H1 (cell line): Measurements from ENCODE around the gene CUL4A. TPM values are rescaled to one million over a fixed set of nuclear protein-coding genes. Genes with fewer than 3 reads are reported as not detected.
"Not testable (repeated sequence)": the region's sequence is repeated elsewhere in the genome, so short reads cannot be mapped to it uniquely, and the experiment has no call there.

Experiments used
- CTCF ChIA-PET: fragments of 300-600 bp; sonication (Branson Sonifier 250); formaldehyde crosslinking; loops from one replicate; lab custom pipeline; 2021; ENCODE audit not compliant: partially characterized antibody; lab: Charles Lee
- POLR2A ChIA-PET: fragments of 300-600 bp; sonication (Branson Sonifier 250); formaldehyde crosslinking; loops from one replicate; lab custom pipeline; 2021; ENCODE audit warnings: inconsistent platforms; ENCODE audit not compliant: partially characterized antibody; lab: Charles Lee
- DNase-seq, 2 experiments: peaks; one replicate each; pipeline versions ENCODE4 v3.0.0 to v3.0.0-alpha.2; 2010 to 2022; ENCODE audit warnings: low spot score in 2 of 2, low read depth in 1 of 2, mixed read lengths in 1 of 2
- FAIRE-seq: peaks from 2 replicates; lab custom pipeline; 2011; peaks lifted over from hg19 to GRCh38; lab: Jason Lieb, UNC
- H2AFZ ChIP-seq: 2 replicates; pipeline ENCODE4 v1.8.1; 2012; ENCODE audit warnings: low read length, inconsistent platforms
- H2AK5ac ChIP-seq: 2 replicates; pipeline ENCODE4 v1.6.1; 2013; ENCODE audit warnings: low read depth, low read length
- H2BK120ac ChIP-seq: replicated peaks from 2 replicates; pipeline ENCODE3; 2013; ENCODE audit warnings: low read depth, low read length, inconsistent platforms
- H2BK12ac ChIP-seq: 2 replicates; pipeline ENCODE4 v1.6.1; 2013; ENCODE audit warnings: low read depth, low read length
- H2BK15ac ChIP-seq: 2 replicates; pipeline ENCODE4 v1.6.1; 2013; ENCODE audit warnings: low read length
- H2BK20ac ChIP-seq: 2 replicates; pipeline ENCODE4 v1.6.1; 2013; ENCODE audit warnings: low read length
- H2BK5ac ChIP-seq: 2 replicates; pipeline ENCODE4 v1.6.1; 2013; ENCODE audit warnings: low read depth, low read length
- H3K14ac ChIP-seq: 2 replicates; pipeline ENCODE4 v1.6.1; 2013; ENCODE audit warnings: inconsistent platforms; ENCODE audit not compliant: insufficient read length
- H3K18ac ChIP-seq: 2 replicates; pipeline ENCODE4 v1.6.1; 2013; ENCODE audit warnings: low read length; ENCODE audit errors: extremely low read depth
- H3K23ac ChIP-seq: 2 replicates; pipeline ENCODE4 v1.6.1; 2013; ENCODE audit warnings: inconsistent platforms; ENCODE audit not compliant: insufficient read length
- H3K23me2 ChIP-seq: 2 replicates; pipeline ENCODE4 v1.6.1; 2013; ENCODE audit warnings: low read depth, low read length
- H3K27ac ChIP-seq: 2 replicates; pipeline ENCODE4 v1.6.1; 2011; ENCODE audit warnings: low read depth, low read length, inconsistent platforms
- H3K27me3 ChIP-seq, 4 experiments: replicated peaks in 1 of 4; 1 replicate in 1 of 4; 2 replicates in 3 of 4; pipeline versions ENCODE4 v1.6.1 to v1.8.1; 2011 to 2013; ENCODE audit warnings: low read length in 3 of 4, mild to moderate bottlenecking in 3 of 4, inconsistent platforms in 2 of 4, mixed read lengths in 2 of 4, moderate library complexity in 1 of 4; ENCODE audit not compliant: control insufficient read depth in 3 of 4, insufficient read depth in 3 of 4; ENCODE audit errors: extremely low read depth in 1 of 4
- H3K36me3 ChIP-seq, 4 experiments: 2 replicates each; pipeline versions ENCODE4 v1.6.1 to v1.8.1; 2011 to 2013; ENCODE audit warnings: mild to moderate bottlenecking in 4 of 4, low read length in 3 of 4, moderate library complexity in 2 of 4, control low read depth in 1 of 4, inconsistent platforms in 1 of 4; ENCODE audit not compliant: insufficient read depth in 4 of 4, control insufficient read depth in 2 of 4
- H3K4ac ChIP-seq: replicated peaks from 2 replicates; pipeline ENCODE3; 2013; ENCODE audit warnings: low read length, low read depth, mixed read lengths, inconsistent platforms; ENCODE audit not compliant: insufficient read length
- H3K4me1 ChIP-seq, 4 experiments: replicated peaks in 1 of 4; 1 replicate in 1 of 4; 2 replicates in 3 of 4; pipeline versions ENCODE4 v1.6.1 to v1.8.1; 2011 to 2013; ENCODE audit warnings: low read length in 3 of 4, inconsistent platforms in 2 of 4, mixed read lengths in 1 of 4; ENCODE audit not compliant: insufficient read depth in 4 of 4, control insufficient read depth in 3 of 4
- H3K4me2 ChIP-seq, 2 experiments: 2 replicates each; pipeline versions ENCODE4 v1.6.1 to v1.8.1; 2011 to 2013; ENCODE audit warnings: low read depth in 2 of 2, low read length in 2 of 2, control low read depth in 1 of 2, inconsistent platforms in 1 of 2, mild to moderate bottlenecking in 1 of 2; ENCODE audit not compliant: insufficient read depth in 1 of 2
- H3K4me3 ChIP-seq, 4 experiments: fragments of 200-600, 300-600 bp in 1 of 4; sonication (generic), shearing (Covaris generic), sonication (Bioruptor Twin) in 1 of 4; 2 replicates each; pipeline versions ENCODE4 v1.5.1 to v1.8.1; 2011 to 2016; ENCODE audit warnings: low read length in 4 of 4, low read depth in 3 of 4, control low read depth in 2 of 4, inconsistent platforms in 2 of 4, mild to moderate bottlenecking in 2 of 4, mixed read lengths in 1 of 4, moderate library complexity in 1 of 4; ENCODE audit not compliant: insufficient read depth in 2 of 4; ENCODE audit errors: extremely low read depth in 1 of 4
- H3K56ac ChIP-seq: replicated peaks from 2 replicates; pipeline ENCODE3; 2013; ENCODE audit warnings: low read depth, mild to moderate bottlenecking, mixed read lengths, low read length, inconsistent platforms; ENCODE audit not compliant: insufficient read length
- H3K79me1 ChIP-seq: 2 replicates; pipeline ENCODE4 v1.6.1; 2013; ENCODE audit warnings: low read depth, low read length, control low read depth
- H3K79me2 ChIP-seq, 2 experiments: 2 replicates each; pipeline versions ENCODE4 v1.6.1 to v1.8.1; 2012 to 2013; ENCODE audit warnings: low read length in 2 of 2, mild to moderate bottlenecking in 2 of 2, inconsistent platforms in 1 of 2; ENCODE audit not compliant: insufficient read depth in 2 of 2, control insufficient read depth in 1 of 2
- H3K9ac ChIP-seq, 4 experiments: replicated peaks in 1 of 4; 1 replicate in 1 of 4; 2 replicates in 3 of 4; pipeline versions ENCODE4 v1.6.1 to v1.8.1; 2011 to 2013; ENCODE audit warnings: low read depth in 3 of 4, low read length in 3 of 4, control low read depth in 2 of 4, mild to moderate bottlenecking in 2 of 4, moderate library complexity in 2 of 4, inconsistent platforms in 1 of 4; ENCODE audit errors: extremely low read depth in 1 of 4
- H3K9me3 ChIP-seq, 2 experiments: 2 replicates each; pipeline versions ENCODE4 v1.6.1 to v1.8.1; 2012 to 2013; ENCODE audit warnings: mild to moderate bottlenecking in 2 of 2, moderate library complexity in 2 of 2, control low read depth in 1 of 2, inconsistent platforms in 1 of 2, low read depth in 1 of 2, low read length in 1 of 2, mixed read lengths in 1 of 2; ENCODE audit not compliant: insufficient read depth in 2 of 2
- H4K20me1 ChIP-seq, 2 experiments: replicated peaks in 1 of 2; 2 replicates each; pipeline versions ENCODE3 to v1.8.1; 2011 to 2013; ENCODE audit warnings: inconsistent platforms in 2 of 2, low read length in 2 of 2, mild to moderate bottlenecking in 1 of 2; ENCODE audit not compliant: insufficient read depth in 2 of 2, control insufficient read depth in 1 of 2
- H4K5ac ChIP-seq: 2 replicates; pipeline ENCODE4 v1.6.1; 2013; ENCODE audit warnings: low read length, low read depth, mixed read lengths, inconsistent platforms; ENCODE audit not compliant: insufficient read length
- H4K8ac ChIP-seq: 2 replicates; pipeline ENCODE4 v1.8.0; 2013; ENCODE audit warnings: mild to moderate bottlenecking, moderate library complexity, low read length, inconsistent platforms; ENCODE audit not compliant: insufficient read depth; ENCODE audit errors: extremely low read depth
- H4K91ac ChIP-seq: replicated peaks from 2 replicates; pipeline ENCODE3; 2013; ENCODE audit warnings: low read length, mixed read lengths, inconsistent platforms; ENCODE audit not compliant: insufficient read length
- WGBS, 2 experiments: shearing (Covaris generic) in 1 of 2; methylation state at CpG; one replicate each; pipeline versions ENCODE4 v1.1.6 to v1.1.7; 2013 to 2015; ENCODE audit warnings: low lambda C conversion rate in 2 of 2, mixed read lengths in 2 of 2, inconsistent platforms in 1 of 2, low coverage in 1 of 2, missing lambda C conversion rate in 1 of 2; ENCODE audit not compliant: insufficient replicate concordance in 2 of 2, insufficient coverage in 1 of 2, insufficient read length in 1 of 2; ENCODE audit errors: extremely low coverage in 1 of 2, missing lambda C conversion rate in 1 of 2; 5-methylcytosine and 5-hydroxymethylcytosine counted together
- polyA plus RNA-seq, 7 experiments: library from polyadenylated mRNA; depleted of rRNA in 3 of 7; stranded (reverse) in 5 of 7; unstranded in 2 of 7; fragments of >200 nt in 5 of 7; fragments of 200-250 nt in 2 of 7; gene quantifications; 1 replicate in 5 of 7; 2 replicates in 1 of 7; 4 replicates in 1 of 7; pipeline versions ENCODE4 v1.2.1 to v1.2.3, GENCODE V29; 2011 to 2013; ENCODE audit warnings: missing spikeins in 2 of 7, mixed read lengths in 2 of 7
- total RNA-seq: library from RNA; stranded (reverse); fragmentation: NEBNext Ultra II Directional; extraction: Animal tissue kit (Norgen Biotek cat#: 25700); gene quantifications from 2 replicates; pipeline ENCODE4 v1.2.1, GENCODE V29; 2021

The CUL4A gene
- total and polyA plus RNA-seq, 2 of the 8 experiments (the other 6 are each of a cell fraction or from before 2014, with no cell fraction given), result 54.7 to 101 TPM

- FAIRE-seq, H3K4me2 ChIP-seq, H2BK20ac ChIP-seq, H3K79me2 ChIP-seq, H3K27ac ChIP-seq, H3K36me3 ChIP-seq, H4K20me1 ChIP-seq, H4K91ac ChIP-seq, H2BK120ac ChIP-seq, H2BK5ac ChIP-seq, H3K4ac ChIP-seq, H3K14ac ChIP-seq, H2AK5ac ChIP-seq, H2BK15ac ChIP-seq, H3K18ac ChIP-seq, CTCF ChIA-PET, H4K5ac ChIP-seq, H3K79me1 ChIP-seq, H3K56ac ChIP-seq, H2AFZ ChIP-seq, H3K23ac ChIP-seq, DNase-seq, H4K8ac ChIP-seq, H3K9me3 ChIP-seq, H3K27me3 ChIP-seq, H3K4me3 ChIP-seq, H3K23me2 ChIP-seq, H2BK12ac ChIP-seq, H3K9ac ChIP-seq: not testable (repeated sequence)
- peaks cover 0 to 22% (median 14%) of the 10 kb centered on the region in 4 experiments; a peak in 6 of 7 replicates for H3K4me1 ChIP-seq
- POLR2A ChIA-PET, result interaction anchor here (0.6 to 1.2 kb wide), 3 partner anchors 13 to 612 kb away, joined by 3 to 7 read pairs (median 5); no protein-coding TSS in a partner anchor
- WGBS, 2 experiments, result 80% methylated on average over 1 of the region's 13 CpGs; no CpG with 5 or more reads in 1 of the 2 experiments
Observed at GRCh38 chr13:113161975-113162374, 47.4 kb upstream of the CUL4A start.
